CD4-positive, alpha-beta T cell (primary cell): ENCODE results near the gene BCO2. TPM values are rescaled to one million over a fixed set of nuclear protein-coding genes. Genes with fewer than 3 reads are reported as not detected.
"Not testable (repeated sequence)": the region's sequence is repeated elsewhere in the genome, so short reads cannot be mapped to it uniquely, and the experiment has no call there.

Source experiments
- ATAC-seq: fragments of 200-7000 bp; cut with Tn5 transposase; one replicate; pipeline ENCODE4 v1.10.0; 2022; ENCODE audit warnings: mild to moderate bottlenecking; ENCODE audit not compliant: poor library complexity
- CTCF ChIA-PET: fragments of 350-600 bp; sonication (Branson Sonifier 250); formaldehyde crosslinking; loops from one replicate; lab custom pipeline; 2021; ENCODE audit warnings: antibody characterized with exemption, inconsistent platforms; lab: Charles Lee
- POLR2A ChIA-PET: fragments of 350-600 bp; sonication (Branson Sonifier 250); formaldehyde crosslinking; loops from one replicate; lab custom pipeline; 2021; ENCODE audit warnings: antibody characterized with exemption, inconsistent platforms; lab: Charles Lee
- DNase-seq, 14 experiments: peaks; one replicate each; pipeline ENCODE4 v3.0.0-alpha.2; 2013 to 2020; ENCODE audit warnings: mixed read lengths in 2 of 14
- H3K27ac ChIP-seq, 2 donors: one replicate each; pipeline versions ENCODE4 v1.5.1 to v1.7.0; 2013; ENCODE audit warnings: low read length in 2 of 2, low read depth in 1 of 2, mild to moderate bottlenecking in 1 of 2
- H3K27me3 ChIP-seq, 2 experiments: 1 replicate in 1 of 2; 2 replicates in 1 of 2; pipeline versions ENCODE4 v1.6.1 to v1.7.0; 2013; ENCODE audit warnings: low read length in 2 of 2, control low read depth in 1 of 2, mild to moderate bottlenecking in 1 of 2, moderate library complexity in 1 of 2; ENCODE audit not compliant: insufficient read depth in 2 of 2, control insufficient read depth in 1 of 2
- H3K36me3 ChIP-seq: one replicate; pipeline ENCODE4 v1.6.1; 2013; ENCODE audit warnings: low read length, control low read depth; ENCODE audit not compliant: insufficient read depth
- H3K4me1 ChIP-seq: one replicate; pipeline ENCODE4 v1.6.1; 2013; ENCODE audit warnings: low read length, control low read depth; ENCODE audit not compliant: insufficient read depth
- H3K4me3 ChIP-seq: one replicate; pipeline ENCODE4 v1.5.1; 2013; ENCODE audit warnings: mild to moderate bottlenecking, low read length, moderate library complexity
- H3K9me3 ChIP-seq, 2 experiments: 1 replicate in 1 of 2; 2 replicates in 1 of 2; pipeline versions ENCODE4 v1.6.1 to v1.7.0; 2013; ENCODE audit warnings: low read length in 2 of 2, mild to moderate bottlenecking in 2 of 2, control low read depth in 1 of 2, moderate library complexity in 1 of 2; ENCODE audit not compliant: control insufficient read depth in 1 of 2, insufficient read depth in 1 of 2
- H3K27ac Mint-ChIP-seq: one replicate; pipeline ENCODE4 v1.8.0; 2020; ENCODE audit warnings: mixed read lengths
- H3K27me3 Mint-ChIP-seq: one replicate; pipeline ENCODE4 v1.8.0; 2021; ENCODE audit warnings: mixed read lengths
- H3K36me3 Mint-ChIP-seq: one replicate; pipeline ENCODE4 v1.8.0; 2021; ENCODE audit warnings: low read depth, mixed read lengths
- H3K4me1 Mint-ChIP-seq: one replicate; pipeline ENCODE4 v1.8.0; 2021; ENCODE audit warnings: low read depth, mixed read lengths
- H3K4me3 Mint-ChIP-seq: one replicate; pipeline ENCODE4 v1.8.0; 2020; ENCODE audit warnings: mild to moderate bottlenecking, mixed read lengths
- H3K9me3 Mint-ChIP-seq: one replicate; pipeline ENCODE4 v1.8.0; 2020; ENCODE audit warnings: mixed read lengths
- CTCF ChIP-seq: fragments of 200-600 bp; IDR thresholded peaks from one replicate; pipeline ENCODE4 v1.8.0; 2022; ENCODE audit warnings: antibody characterized with exemption, mild to moderate bottlenecking
- intact Hi-C, 2 experiments: fragments of 100-400 bp; cut with DNase I in 1 of 2; cut with micrococcal nuclease in 1 of 2; formaldehyde crosslinking; loops; one replicate each; pipeline versions ENCODE4 v1.15.1 to v1.9.0; 2023 to 2025; cut with DNase I, micrococcal nuclease
- total RNA-seq, 174 experiments: library from RNA in 2 of 174; stranded (reverse) in 2 of 174; gene quantifications; one replicate each; pipeline ENCODE4 v1.2.3 and lab custom pipeline; 2021 to 2026

The BCO2 gene
- total RNA-seq, 2 experiments from 2014 or later: 1.1 to 1.5 TPM

- H3K36me3 Mint-ChIP-seq: no peaks in the 10 kb centered on the region
- CTCF ChIA-PET: no interaction called here
Measured at GRCh38 chr11:112195951-112196351, 20.6 kb downstream of the BCO2 start.

GRCh38 chr11:112196519-112197087 is 21.3 kb downstream of the BCO2 start:
- H3K27ac ChIP-seq: no peak overlapping the region
- Mint-ChIP-seq H3K27ac (no peak overlapping the region), H3K27me3 (no peaks in the 10 kb centered on the region), H3K36me3 (no peaks in the 10 kb centered on the region), H3K9me3 (no peaks in the 10 kb centered on the region), H3K4me3 (no peak overlapping the region), H3K4me1 (no peaks in the 10 kb centered on the region)
- TF ChIP-seq CTCF: no peak
- H3K36me3 ChIP-seq: no peaks in the 10 kb centered on the region
- ChIA-PET POLR2A (no interaction called here), CTCF (no interaction called here)
- H3K4me1 ChIP-seq: no peaks in the 10 kb centered on the region
- no peaks in the 10 kb centered on the region for H3K9me3 ChIP-seq
- intact Hi-C loops: no loop called here
- H3K27me3 ChIP-seq: no peaks in the 10 kb centered on the region
- no peak for ATAC-seq
- DNase-seq: no peak
- no peak overlapping the region for H3K4me3 ChIP-seq

More at GRCh38 chr11:112195951-112196351, 20.6 kb downstream of the BCO2 start:
- Histone ChIP-seq H3K4me3 (no peak overlapping the region), H3K4me1 (no peaks in the 10 kb centered on the region), H3K27me3 (no peaks in the 10 kb centered on the region), H3K27ac (no peak overlapping the region), H3K9me3 (no peaks in the 10 kb centered on the region), H3K36me3 (no peaks in the 10 kb centered on the region)
- POLR2A ChIA-PET: no interaction called here
- DNase-seq (no peak), ATAC-seq (no peak)
- H3K27me3 Mint-ChIP-seq: no peaks in the 10 kb centered on the region
- no peak overlapping the region for H3K27ac Mint-ChIP-seq
- TF ChIP-seq CTCF: no peak
- H3K4me3 Mint-ChIP-seq: no peak overlapping the region
- intact Hi-C loops: no loop called here
- H3K9me3 Mint-ChIP-seq: no peaks in the 10 kb centered on the region
- H3K4me1 Mint-ChIP-seq: no peaks in the 10 kb centered on the region

GRCh38 chr11:112199101-112199500 is 23.8 kb downstream of the BCO2 start:
- H3K9me3 ChIP-seq, H3K36me3 Mint-ChIP-seq, H3K9me3 Mint-ChIP-seq, H3K36me3 ChIP-seq, H3K27me3 Mint-ChIP-seq, H3K4me1 ChIP-seq, H3K27me3 ChIP-seq, intact Hi-C loops, ATAC-seq, H3K4me3 Mint-ChIP-seq, H3K4me3 ChIP-seq, H3K27ac ChIP-seq, POLR2A ChIA-PET, H3K27ac Mint-ChIP-seq, DNase-seq, CTCF ChIA-PET, H3K4me1 Mint-ChIP-seq: not testable (repeated sequence)

GRCh38 chr11:112200252-112200651 is 24.9 kb downstream of the BCO2 start:
- no peaks in the 10 kb centered on the region for H3K9me3 ChIP-seq
- no peaks in the 10 kb centered on the region for H3K36me3 ChIP-seq
- Mint-ChIP-seq H3K4me1 (no peaks in the 10 kb centered on the region), H3K36me3 (no peaks in the 10 kb centered on the region), H3K9me3 (no peaks in the 10 kb centered on the region), H3K27me3 (no peaks in the 10 kb centered on the region), H3K4me3 (no peak overlapping the region), H3K27ac (no peak overlapping the region)
- intact Hi-C loops: no loop called here
- H3K4me3 ChIP-seq: no peak overlapping the region
- no peak for TF ChIP-seq CTCF
- no peaks in the 10 kb centered on the region for H3K4me1 ChIP-seq
- no peak overlapping the region for H3K27ac ChIP-seq
- CTCF ChIA-PET: no interaction called here
- ATAC-seq (no peak), DNase-seq (no peak)
- no peaks in the 10 kb centered on the region for H3K27me3 ChIP-seq
- POLR2A ChIA-PET: no interaction called here
